HepG2 (cell line): Measurements from ENCODE around the gene TADA2B. TPM values are rescaled to one million over a fixed set of nuclear protein-coding genes. Genes with fewer than 3 reads are reported as not detected.

Source experiments
- CAMTA2 ChIP-seq: sonication (generic); formaldehyde crosslinking; IDR thresholded peaks from 2 replicates; pipeline ENCODE4 v1.4.0; 2020; ENCODE audit warnings: mild to moderate bottlenecking, missing genetic modification reagents, borderline replicate concordance
- CREBL2 ChIP-seq: sonication (generic); formaldehyde crosslinking; IDR thresholded peaks from 2 replicates; pipeline ENCODE4 v1.8.1; 2023; ENCODE audit warnings: missing genetic modification reagents, mild to moderate bottlenecking, borderline replicate concordance
- DBP ChIP-seq: sonication (generic); formaldehyde crosslinking; IDR thresholded peaks from 2 replicates; pipeline ENCODE4 v1.4.0; 2020; ENCODE audit warnings: missing genetic modification reagents; ENCODE audit errors: not compliant biosample characterization
- ELF3 ChIP-seq: IDR thresholded peaks from 2 replicates; pipeline ENCODE4 v1.6.1; 2016; ENCODE audit warnings: missing genetic modification reagents, missing compliant biosample characterization
- FOXA3 ChIP-seq: IDR thresholded peaks from 2 replicates; pipeline ENCODE4 v1.6.1; 2016; ENCODE audit warnings: missing genetic modification reagents, missing compliant biosample characterization
- HNF4G ChIP-seq, 2 experiments: sonication (generic) in 1 of 2; formaldehyde crosslinking in 1 of 2; IDR thresholded peaks; 2 replicates each; pipeline versions ENCODE4 v1.4.0 to v1.6.1; 2011 to 2020; ENCODE audit warnings: borderline replicate concordance in 2 of 2, low read depth in 2 of 2, mild to moderate bottlenecking in 2 of 2, low read length in 1 of 2, missing genetic modification reagents in 1 of 2, moderate library complexity in 1 of 2
- IRF9 ChIP-seq: sonication (generic); formaldehyde crosslinking; IDR thresholded peaks from 2 replicates; pipeline ENCODE4 v1.8.0; 2022; ENCODE audit warnings: missing genetic modification reagents, mild to moderate bottlenecking, borderline replicate concordance
- KLF15 ChIP-seq: sonication (generic); formaldehyde crosslinking; IDR thresholded peaks from 2 replicates; pipeline ENCODE4 v1.8.1; 2023; ENCODE audit warnings: borderline replicate concordance, mild to moderate bottlenecking, inconsistent platforms, missing genetic modification reagents, mixed read lengths
- POLR2A ChIP-seq, 2 experiments: IDR thresholded peaks; 2 replicates each; pipeline ENCODE4 v1.6.1; 2011; ENCODE audit warnings: low read depth in 2 of 2, low read length in 2 of 2, mild to moderate bottlenecking in 1 of 2, moderate library complexity in 1 of 2; ENCODE audit not compliant: insufficient read depth in 1 of 2
- PRDM4 ChIP-seq: sonication (generic); formaldehyde crosslinking; IDR thresholded peaks from 2 replicates; pipeline ENCODE4 v1.9.0; 2021; ENCODE audit warnings: missing genetic modification reagents, borderline replicate concordance
- RBM39 ChIP-seq: fragments of 200-400 bp; formaldehyde crosslinking; IDR thresholded peaks from one replicate; pipeline ENCODE4 v1.6.1; 2018; ENCODE audit warnings: antibody characterized with exemption, mild to moderate bottlenecking, low read depth, low read length; ENCODE audit not compliant: poor library complexity, severe bottlenecking
- REPIN1 ChIP-seq: sonication (generic); formaldehyde crosslinking; IDR thresholded peaks from 2 replicates; pipeline ENCODE4 v1.8.0; 2022; ENCODE audit warnings: missing genetic modification reagents, low read depth, mild to moderate bottlenecking, borderline replicate concordance
- TERF1 ChIP-seq: sonication (generic); formaldehyde crosslinking; IDR thresholded peaks from 2 replicates; pipeline ENCODE4 v1.8.0; 2022; ENCODE audit warnings: mild to moderate bottlenecking, missing genetic modification reagents, moderate library complexity
- TFE3 ChIP-seq: IDR thresholded peaks from 2 replicates; pipeline ENCODE4 v1.6.1; 2016
- ZMAT3 ChIP-seq: sonication (generic); formaldehyde crosslinking; conservative IDR thresholded peaks from 2 replicates; pipeline ENCODE4 v1.7.0; 2021; ENCODE audit warnings: missing genetic modification reagents
- ZNF230 ChIP-seq: sonication (generic); formaldehyde crosslinking; IDR thresholded peaks from 2 replicates; pipeline ENCODE4 v1.4.0; 2020; ENCODE audit warnings: mild to moderate bottlenecking, missing genetic modification reagents
- ZNF292 ChIP-seq: sonication (generic); formaldehyde crosslinking; IDR thresholded peaks from 2 replicates; pipeline ENCODE4 v1.8.1; 2022; ENCODE audit warnings: mild to moderate bottlenecking, low read depth, missing genetic modification reagents, borderline replicate concordance
- ZNF296 ChIP-seq: sonication (generic); formaldehyde crosslinking; conservative IDR thresholded peaks from 2 replicates; pipeline ENCODE4 v1.5.0; 2020; ENCODE audit warnings: mild to moderate bottlenecking, missing genetic modification reagents
- ZNF549 ChIP-seq: sonication (generic); formaldehyde crosslinking; IDR thresholded peaks from 2 replicates; pipeline ENCODE4 v1.5.0; 2020; ENCODE audit warnings: missing genetic modification reagents
- ZNF580 ChIP-seq: IDR thresholded peaks from 2 replicates; pipeline ENCODE4 v1.6.1; 2016; ENCODE audit warnings: low read depth, borderline replicate concordance
- polyA plus RNA-seq, 8 experiments: library from polyadenylated mRNA; depleted of rRNA in 3 of 8; stranded (reverse) in 7 of 8; unstranded in 1 of 8; fragments of >200 nt; fragmentation: Illumina TruSeq in 4 of 8; extraction: Trizol in 4 of 8; gene quantifications; 2 replicates each; pipeline versions ENCODE4 v1.2.1 to v1.2.3, GENCODE V29; 2011 to 2016; ENCODE audit warnings: low read depth in 4 of 8, missing spikeins in 1 of 8, mixed read lengths in 1 of 8; ENCODE audit not compliant: insufficient read depth in 1 of 8
- total RNA-seq, 5 experiments: library from RNA; depleted of rRNA; stranded (reverse); fragments of >200 nt; fragmentation: Illumina TruSeq; extraction: Trizol; gene quantifications; 2 replicates each; pipeline ENCODE4 v1.2.3, GENCODE V29; 2016; ENCODE audit warnings: low read depth in 1 of 5

The TADA2B gene
- total and polyA plus RNA-seq, 2 of the 13 experiments (the other 11 are each of a cell fraction or from before 2014, with no cell fraction given) = 4.6 to 8.9 TPM

GRCh38 chr4:7042503-7043283, 479 bp upstream of the TADA2B start (continued):
- TF ChIP-seq FOXA3 (CRISPR knock-in tag) (no peak; the same call in 1 of the 2 replicates), ZNF230 (CRISPR knock-in tag) (no peak), ZNF292 (CRISPR knock-in tag) (no peak), REPIN1 (CRISPR knock-in tag) (peak; percentile 58; the same call in 1 of the 2 replicates), ELF3 (CRISPR knock-in tag) (peak; percentile 20; the same call in 1 of the 2 replicates), HNF4G (IDR thresholded peaks at IDR 0.05; ENCODE audit: borderline replicate concordance, low read depth, low read length) (no peak), HNF4G (CRISPR knock-in tag; IDR thresholded peaks at IDR 0.05; ENCODE audit: borderline replicate concordance, low read depth) (no peak), ZNF549 (CRISPR knock-in tag) (no peak), PRDM4 (no peak), CREBL2 (CRISPR knock-in tag) (no peak), RBM39 (no peak), DBP (CRISPR knock-in tag) (no peak), CAMTA2 (CRISPR knock-in tag) (no peak), ZNF296 (CRISPR knock-in tag) (no peak), TFE3 (CRISPR knock-in tag) (no peak), ZMAT3 (CRISPR knock-in tag) (0 out of 2 replicates have a peak, but pooled peaks have one; percentile 8), ZNF580 (peak; percentile 40; the same call in 1 of the 2 replicates), KLF15 (CRISPR knock-in tag) (no peak), POLR2A (IDR thresholded peaks at IDR 0.05; ENCODE audit: insufficient read depth in 1 of 2, low read depth in 2 of 2, low read length in 2 of 2) (no peak), IRF9 (CRISPR knock-in tag) (0 out of 2 replicates have a peak, but pooled peaks have one; percentile 29), TERF1 (CRISPR knock-in tag) (no peak)
